Activated CD8-positive, alpha-beta memory T cell treated with anti-CD3 and anti-CD28 coated beads, Interleukin-2, amount 50 U/mL, for 1 hour (primary cell): ENCODE results near the gene TRIM27.
"Not testable (repeated sequence)": the region's sequence is repeated elsewhere in the genome, so short reads cannot be mapped to it uniquely, and the experiment has no call there.

Experiments
- DNase-seq: peaks from one replicate; pipeline ENCODE4 v3.0.0-alpha.2; 2020; ENCODE audit errors: extremely low read depth

The TRIM27 gene

DNA sequence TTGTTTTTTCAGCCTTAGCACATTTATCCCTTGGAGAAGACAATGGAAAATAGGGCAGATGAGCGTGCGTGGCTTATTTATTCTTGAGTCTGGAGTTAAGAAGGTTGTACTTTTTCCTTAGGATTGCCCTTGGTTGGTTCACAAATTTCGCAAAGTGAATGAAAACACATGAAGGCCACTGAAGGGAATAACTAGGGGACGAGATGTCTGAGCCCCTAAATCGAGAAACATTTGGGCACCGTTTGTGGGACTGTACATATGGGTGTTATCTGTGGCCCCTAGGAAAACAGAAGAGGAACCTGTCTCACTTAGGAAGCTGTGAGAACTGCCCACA lies 19.4 kb upstream of the TRIM27 start:
- no peak for DNase-seq

DNA sequence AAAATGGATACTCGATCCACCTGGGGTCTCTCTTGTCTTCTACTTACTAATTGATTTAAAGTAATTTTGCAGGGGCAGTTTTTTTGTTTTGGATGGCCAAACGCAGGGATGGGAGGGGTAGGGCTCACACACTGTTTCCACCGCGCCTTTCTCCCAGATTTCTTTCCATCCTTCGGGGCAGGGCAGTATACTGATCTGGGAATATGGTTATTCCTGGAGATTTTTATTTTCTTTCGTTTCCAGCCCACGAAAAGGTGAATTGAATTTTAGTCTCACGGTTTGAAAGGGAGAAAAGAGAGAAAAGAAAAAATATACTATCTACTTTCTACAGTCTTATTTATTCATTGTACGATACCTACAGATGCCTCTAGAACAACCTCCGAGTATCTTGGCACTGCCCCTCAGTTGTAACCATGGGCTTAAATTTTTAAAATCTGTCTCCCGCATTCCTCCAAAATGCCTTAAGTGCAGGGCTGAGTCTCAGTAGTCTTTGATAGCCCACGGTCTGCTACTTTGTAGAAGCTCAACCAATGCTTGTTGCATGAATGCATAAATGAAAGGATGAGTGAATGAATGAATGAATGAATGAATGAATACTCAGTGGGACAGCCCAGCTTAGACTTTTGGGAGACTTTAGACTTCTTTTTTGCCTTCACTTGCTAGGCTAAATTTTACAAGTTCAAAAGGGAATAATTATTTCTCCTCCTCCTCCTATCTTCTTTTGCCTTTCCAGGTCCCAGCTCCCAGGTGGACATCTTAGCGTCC lies 18.1 kb upstream of the TRIM27 start:
- DNase-seq = no peak

DNA sequence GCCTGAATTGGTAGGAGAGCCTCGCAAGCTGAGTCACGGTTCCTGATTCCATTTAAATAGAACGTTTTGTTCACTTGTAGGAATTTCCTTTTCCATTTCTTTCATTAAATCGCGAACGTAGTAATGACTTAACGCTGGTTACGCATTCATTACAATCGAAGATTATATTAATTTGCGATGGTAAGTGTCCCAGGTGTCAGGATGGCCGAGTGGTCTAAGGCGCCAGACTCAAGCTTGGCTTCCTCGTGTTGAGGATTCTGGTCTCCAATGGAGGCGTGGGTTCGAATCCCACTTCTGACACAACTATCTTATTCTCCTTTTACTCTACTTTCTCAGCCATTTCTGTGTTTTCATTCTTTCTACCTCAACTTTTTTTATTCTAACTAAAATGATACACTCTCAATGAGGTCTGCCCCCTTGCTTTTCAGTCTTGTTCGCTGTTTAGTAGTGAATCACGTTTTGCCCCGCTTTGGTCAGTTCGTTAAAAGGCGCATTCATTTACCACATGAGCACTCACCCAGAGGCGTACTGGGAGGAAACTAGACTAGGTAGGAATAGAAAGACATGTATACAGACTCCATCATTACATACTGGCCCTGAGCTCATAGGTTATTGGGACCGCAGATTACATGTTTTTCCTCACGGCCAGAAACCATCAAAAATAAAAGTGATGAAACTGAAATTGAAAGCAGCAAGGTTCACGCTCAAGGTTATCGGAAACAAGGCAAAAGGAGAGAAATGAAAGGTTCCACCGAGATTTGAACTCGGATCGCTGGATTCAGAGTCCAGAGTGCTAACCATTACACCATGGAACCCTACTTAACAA lies 17.3 kb upstream of the TRIM27 start:
- no peak for DNase-seq

DNA sequence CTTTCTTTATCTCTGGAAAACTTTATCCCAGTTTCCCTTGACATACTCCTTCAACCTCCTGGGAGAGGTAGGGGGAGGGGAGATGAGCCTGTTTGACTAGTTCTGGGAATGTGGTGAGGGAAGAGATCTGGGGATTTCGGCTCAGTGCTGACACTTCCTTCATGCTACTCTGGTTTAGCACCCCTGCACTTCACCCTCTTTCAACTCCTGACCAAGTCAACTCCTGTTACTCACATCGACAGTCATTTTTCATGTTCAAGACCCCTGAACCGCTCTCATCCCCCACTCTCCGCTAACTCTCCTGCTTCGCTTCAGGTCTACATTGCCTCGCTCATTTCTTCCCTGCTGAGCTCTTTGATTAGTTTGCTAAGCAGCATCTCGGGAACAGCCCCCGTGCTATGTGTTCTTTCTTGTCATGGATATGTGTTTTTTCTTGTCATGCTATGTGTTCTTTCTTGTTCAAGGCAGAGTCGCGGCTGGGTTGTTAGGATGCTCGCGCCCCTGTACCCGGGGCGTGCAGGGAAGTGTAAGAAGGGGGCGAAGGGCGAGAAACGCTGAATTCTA lies 16.6 kb upstream of the TRIM27 start:
- DNase-seq = no peak

- DNase-seq = no peak
Observed at GRCh38 chr6:28933069-28933468, 9.3 kb upstream of the TRIM27 start.

DNA sequence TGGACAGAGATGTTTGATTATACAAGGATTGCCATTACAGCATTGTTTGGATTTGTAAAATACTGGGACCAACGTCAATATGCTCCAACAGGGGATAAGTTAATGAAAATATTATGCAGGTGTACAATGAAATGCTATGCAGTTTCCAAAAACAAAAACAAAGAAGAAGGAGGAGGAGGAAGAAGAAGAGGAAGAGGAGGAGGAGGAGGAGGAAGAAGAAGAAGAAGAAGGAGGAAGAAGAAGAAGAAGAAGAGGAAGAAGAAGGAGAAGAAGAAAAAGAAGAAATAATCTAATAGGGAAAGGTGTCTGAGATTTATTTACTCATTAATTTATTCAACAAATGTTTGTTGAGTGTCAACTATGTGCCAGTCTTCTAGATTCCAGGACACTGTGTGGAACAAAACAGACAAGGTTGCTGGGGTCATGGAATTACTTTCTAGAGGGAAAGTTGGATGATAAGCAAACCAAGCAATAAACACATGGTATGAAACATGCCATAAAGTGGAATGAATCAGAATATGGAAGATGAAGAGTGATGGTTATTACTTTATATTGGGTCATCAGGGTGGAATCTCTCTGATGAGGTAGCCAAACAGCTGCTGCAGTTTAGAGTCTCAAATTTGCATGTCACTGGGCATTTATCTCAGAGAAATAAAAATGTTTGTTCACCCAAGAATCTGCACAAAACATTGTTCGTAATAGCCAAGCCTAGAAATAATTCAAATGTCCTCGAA lies 6.3 kb upstream of the TRIM27 start:
- DNase-seq = no peak

GRCh38 chr6:28929339-28929738 lies 5.6 kb upstream of the TRIM27 start:
- DNase-seq = not testable (repeated sequence)

GRCh38 chr6:28927846-28928245 lies 4.1 kb upstream of the TRIM27 start:
- no peak for DNase-seq

DNA sequence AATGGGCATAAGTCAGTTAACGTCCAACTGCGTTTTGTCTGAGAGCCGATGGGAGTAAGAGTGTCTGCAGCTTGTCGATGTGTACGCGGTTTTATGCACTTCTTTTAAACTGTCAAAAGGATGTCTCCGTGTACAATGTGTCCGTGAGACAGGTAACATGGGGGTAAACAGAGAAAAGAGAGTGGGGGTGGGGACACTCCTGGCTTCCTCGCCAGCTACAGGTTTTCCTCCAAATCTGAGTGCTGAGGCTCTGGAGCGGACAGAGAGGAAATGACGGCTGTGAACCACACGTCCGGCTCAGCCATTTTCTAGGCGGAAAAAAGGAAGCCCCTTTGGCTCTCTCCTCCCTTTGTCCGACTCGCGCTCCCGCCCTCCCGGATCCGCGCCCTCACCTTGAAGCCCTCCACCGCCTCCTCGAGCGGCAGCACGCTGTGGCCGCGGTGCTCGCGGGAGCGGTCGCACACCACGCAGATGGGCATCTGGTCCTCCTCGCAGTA lies 916 bp downstream of the TRIM27 start:
- DNase-seq = no peak

DNA sequence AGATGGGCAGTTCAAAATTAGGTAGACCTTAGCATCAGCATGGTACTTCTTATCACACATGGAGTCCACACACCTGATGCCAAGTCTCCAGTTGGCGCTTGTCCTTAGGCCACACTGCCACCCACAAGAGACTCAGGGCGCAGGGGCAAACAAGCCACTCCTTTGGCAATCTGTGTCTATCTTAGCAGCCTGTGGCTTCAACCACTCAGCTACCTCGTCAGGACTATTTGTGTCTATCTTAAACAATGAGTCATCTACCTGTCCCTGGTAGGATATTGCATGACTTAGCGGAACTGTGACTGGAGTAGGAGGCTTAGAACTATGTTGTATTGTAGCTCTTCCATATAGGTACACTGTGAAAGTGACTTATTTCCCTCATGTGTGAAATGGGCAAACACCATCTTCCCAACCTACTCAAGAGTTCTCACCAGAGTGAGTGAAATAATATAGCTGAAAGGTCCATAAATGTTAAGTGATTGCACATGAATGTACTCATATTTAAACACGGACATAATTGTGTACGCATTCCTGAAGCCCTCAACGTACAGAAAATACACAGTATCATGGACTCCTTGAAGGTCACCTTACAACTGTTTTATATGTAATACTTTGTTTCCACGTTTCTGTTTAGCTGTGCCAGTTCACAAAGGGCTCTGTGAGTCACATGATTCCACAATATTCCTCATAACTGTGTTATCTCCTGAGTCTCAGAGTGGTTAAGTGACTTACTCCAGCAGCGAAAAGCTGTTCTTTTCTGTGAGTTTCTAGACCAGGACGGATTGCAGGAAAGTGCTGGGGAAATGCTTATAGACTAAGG lies 1.6 kb downstream of the TRIM27 start:
- no peak for DNase-seq

DNA sequence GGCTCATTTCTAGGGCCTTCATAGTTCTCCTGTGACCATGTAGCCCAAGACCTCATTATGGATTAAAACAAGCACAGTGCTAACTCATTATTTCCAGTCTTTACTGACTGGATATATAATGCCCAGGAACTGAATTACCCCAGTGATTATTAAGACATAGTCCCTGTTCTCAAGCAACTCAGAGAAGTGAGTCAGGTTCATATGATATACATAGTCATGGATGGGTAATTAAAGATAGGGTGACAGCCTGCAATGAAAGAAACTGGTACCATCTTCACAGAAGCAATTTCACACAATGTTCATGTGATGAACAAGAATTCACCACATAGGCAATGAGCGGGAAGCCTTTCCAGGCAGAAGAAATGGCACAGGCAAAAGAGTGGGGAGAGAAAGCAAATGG lies 3.5 kb downstream of the TRIM27 start:
- DNase-seq = no peak

GRCh38 chr6:28914941-28915340 lies 8.8 kb downstream of the TRIM27 start:
- no peak for DNase-seq

DNA sequence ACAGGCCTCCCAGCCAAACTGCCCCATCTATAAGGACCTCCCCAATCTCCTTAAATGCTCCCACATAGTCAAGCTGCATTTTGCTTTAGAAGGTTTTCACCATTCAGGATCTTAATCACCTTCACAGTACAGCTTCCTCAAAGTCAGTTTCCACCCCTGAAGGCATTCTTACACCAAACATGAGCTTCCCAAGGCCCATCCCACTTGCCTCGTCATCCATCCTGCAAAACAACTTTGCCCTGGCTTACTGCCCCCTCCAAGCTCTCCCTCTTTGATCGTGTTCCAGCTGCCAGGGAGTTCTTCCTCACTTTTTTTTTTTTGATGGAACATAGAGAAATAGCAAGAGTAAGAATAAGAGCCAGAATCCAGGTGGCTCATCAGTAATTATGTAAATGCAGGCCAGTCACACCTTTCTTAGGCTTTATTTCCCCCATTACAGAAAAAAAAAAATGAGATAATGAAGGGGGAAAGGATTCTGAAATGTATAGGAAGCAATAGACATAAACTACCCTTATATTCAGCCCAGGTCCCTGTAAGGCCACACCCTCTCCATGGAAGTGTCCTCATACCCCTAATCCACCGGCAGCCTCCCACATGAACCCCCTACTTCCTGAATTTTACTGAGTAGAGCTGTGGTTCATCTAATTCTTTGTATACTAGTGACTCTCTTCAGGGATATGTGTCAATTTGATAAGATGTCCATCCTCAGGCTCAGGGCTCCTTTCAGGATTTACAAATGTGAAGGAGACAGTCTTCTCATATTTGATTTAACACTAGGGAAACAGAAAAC lies 12.7 kb downstream of the TRIM27 start:
- DNase-seq = no peak

DNA sequence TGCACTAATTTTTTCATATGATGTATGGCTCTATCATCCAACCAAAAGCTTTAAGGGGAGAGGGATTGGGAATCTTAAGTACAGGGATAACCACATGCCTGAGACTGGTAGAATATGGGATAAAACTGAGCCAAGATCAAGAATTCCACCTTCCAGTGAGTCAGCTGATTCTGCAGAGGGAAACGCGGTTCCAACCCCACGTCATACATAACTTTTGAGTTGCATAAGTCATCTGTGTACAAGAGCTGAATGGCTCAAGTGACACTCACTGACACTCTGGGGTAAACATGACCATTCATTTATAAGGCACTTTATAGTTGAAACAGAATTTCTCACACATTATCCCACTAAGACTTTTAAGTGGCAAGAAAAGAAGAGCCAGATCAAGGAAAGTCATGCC lies 16.4 kb downstream of the TRIM27 start:
- no peak for DNase-seq

- no peak for DNase-seq
Observed at GRCh38 chr6:28906669-28907068, 17.1 kb downstream of the TRIM27 start.

GRCh38 chr6:28903686-28904085 lies 20.1 kb downstream of the TRIM27 start:
- DNase-seq = no peak

DNA sequence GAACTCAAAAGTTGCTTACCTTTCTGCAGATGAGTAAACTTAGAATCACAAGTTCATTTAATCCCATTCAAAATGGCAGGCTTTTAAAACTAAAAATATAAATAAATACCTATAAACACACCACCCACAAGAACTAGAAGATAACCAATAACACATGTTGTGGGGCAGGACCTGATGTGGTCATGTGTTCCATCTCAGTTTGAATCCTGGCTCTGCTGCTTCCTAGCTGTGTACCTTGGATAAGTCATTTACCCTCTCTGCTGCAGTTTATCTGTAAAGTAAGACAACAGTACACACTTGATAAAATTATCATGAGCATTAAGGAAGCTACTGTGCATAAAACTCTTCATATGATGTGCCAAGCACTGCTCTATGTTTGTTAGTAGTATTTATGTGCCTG lies 22.0 kb downstream of the TRIM27 start:
- no peak for DNase-seq

DNA sequence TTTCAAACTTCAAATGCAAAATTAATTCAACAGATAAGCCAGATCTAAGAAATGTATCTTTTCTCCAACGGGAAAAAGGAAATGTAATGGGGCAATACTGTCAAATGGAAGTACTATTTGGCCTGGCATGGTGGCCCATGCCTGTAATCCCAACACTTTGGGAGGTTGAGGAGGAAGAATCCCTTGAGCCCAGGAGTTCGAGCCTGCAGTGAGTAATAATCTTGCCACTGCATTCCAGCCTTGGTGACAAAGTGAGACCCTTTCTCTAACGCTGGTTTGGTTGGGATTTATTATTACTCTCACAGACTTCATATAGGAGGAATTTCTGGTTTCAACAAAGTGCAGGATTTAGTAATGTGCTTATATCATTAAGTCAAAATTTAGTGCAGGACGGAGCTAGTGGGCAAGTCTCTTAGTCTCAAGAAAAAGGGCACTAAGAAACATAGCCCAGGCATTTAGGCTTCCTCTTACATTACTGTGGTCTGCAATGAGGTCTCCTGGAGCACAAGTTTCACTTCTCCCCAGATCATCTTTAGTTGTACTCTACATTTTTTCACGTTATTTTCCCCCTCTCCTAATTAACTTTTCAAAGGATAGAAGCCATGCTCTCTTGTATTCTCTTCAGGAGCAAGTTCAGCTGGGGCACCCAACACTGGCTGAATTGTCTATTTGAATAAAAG lies 23.1 kb downstream of the TRIM27 start:
- no peak for DNase-seq

DNA sequence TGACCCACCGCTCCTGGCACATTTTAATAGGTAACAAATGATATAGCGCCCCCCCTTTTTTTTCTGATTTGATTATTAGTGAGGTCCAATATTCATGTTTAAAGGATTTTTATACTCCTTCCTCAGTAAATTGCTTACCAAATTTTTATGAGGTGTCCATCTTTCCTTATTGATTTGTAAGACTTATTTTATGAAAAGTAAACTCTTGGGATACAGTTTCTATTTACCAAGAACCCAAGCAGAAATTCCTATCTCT lies 25.1 kb downstream of the TRIM27 start:
- no peak for DNase-seq

DNA sequence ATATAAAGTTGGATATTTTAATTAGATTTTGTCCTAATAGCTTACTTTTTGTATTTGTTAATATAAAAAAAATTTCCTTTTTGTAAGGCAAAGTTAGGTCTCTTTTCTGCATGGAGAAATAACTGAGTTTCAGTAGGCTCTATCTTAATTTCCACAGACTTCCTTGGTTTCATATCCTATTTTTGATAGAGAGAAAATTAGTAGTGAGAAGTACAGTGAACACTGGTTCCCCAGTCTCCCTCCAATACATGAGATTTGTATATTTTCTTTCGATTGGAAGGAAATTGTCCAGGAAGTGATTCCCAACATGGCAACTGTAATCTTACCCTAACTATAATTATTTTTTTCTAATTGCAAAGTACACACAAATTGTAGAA lies 26.4 kb downstream of the TRIM27 start:
- no peak for DNase-seq
